ENCODE results near the gene LRRK1.

The LRRK1 gene

DNA sequence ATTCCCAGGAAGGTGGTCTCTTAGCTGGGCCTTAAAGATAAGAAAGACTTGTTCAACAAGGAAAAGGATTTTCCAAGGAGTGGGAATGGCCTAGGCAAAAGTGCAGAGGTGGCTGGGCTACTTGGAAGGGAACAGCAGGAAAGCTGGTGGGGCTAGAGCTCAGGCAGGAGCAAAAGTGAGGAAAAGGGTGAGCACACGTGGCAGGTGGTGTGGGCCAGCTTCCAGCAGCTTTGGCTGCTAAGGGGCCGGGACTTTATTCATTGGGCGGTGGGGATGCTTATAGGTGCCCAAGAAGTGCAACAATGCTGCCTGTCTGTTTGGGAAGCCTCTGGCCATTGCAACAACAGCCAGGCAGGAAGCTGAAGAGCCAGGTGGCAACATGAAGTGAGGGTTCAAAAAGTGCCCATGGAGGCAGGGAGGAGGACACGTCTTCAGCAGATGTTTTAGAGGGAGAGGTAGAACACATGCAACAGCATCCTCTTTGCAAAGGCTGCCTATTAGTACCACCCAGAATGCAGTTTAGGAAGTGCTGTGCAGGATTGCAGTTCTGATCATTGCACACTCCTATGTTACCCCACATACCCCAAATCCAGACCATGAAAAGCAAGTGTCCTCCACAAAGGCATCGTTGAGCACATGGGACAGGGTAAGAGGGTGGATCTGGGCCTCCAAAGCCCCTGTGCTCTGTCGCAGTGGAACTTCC, 25.7 kb upstream of the LRRK1 start:
- no peak for DNase-seq

DNA sequence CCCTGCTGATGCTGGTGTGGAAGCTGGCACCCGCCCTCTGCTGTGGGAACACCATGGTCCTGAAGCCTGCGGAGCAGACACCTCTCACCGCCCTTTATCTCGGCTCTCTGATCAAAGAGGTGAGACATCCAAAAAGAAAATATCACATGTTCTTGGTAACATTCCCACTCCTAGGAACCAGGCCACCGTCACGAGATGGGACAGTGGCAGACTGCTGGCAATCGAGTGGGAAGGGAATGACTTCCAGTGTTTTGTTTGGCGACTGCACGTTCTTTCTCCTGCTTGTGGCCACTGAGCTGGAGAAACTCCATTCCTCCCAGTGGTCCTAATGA, 25.2 kb upstream of the LRRK1 start:
- DNase-seq: no peak

DNA sequence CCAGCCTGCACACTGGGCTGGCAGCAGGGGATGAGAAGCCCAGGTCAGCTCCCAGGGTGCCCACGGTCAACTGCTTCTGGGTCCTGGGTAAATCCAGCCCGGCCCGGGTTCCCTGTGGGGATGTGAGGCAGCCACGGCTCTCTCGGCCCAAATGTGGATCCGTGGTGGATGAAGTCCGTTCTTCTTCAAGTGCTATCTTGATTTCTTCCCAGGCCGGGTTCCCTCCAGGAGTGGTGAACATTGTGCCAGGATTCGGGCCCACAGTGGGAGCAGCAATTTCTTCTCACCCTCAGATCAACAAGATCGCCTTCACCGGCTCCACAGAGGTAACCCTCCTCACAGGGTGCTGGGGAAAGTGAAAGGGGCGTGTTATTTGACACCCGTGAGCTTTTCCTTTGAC, 23.4 kb upstream of the LRRK1 start:
- DNase-seq: no peak

DNA sequence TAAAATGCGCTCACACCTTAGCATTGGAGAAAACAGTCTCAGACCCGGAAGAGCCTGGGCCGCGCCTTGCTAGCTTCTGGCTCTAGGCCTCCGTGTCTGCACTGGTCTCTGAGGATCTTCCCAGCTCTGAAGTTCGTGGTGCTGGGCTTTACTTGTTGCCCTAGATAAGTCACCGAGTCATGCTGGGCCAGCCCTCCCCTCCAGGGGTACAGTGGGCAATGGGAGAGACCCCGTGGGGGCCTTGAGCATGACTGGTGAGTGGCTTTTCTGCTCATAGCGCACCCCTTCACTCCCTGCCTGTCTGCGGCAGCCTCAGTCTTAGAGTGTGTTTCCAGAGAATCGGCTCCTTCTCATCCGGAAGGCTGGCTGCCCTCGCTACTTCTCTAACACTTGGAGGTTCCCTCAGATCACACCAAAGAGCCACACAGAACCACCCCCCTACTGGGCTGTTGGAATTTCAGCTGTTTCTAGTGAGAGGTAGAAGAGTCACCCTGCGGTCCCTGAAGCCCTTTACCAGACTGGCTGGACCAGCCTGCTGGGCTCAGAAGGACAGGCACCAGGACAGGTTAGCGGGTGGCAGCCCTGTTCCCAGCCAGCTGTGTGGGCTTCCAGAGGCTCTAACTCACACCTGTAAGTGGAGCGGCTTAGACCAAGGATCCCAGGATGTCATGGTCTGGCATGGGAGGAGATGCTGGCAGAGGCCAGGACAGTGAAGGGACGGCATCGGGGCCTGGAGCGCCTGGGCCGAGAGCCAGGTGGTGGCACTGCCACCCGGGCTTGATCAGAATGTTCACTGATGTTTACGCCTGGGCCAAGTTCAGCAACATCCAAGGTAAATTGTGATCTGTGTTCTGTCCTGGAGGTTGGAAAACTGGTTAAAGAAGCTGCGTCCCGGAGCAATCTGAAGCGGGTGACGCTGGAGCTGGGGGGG, 21.7 kb upstream of the LRRK1 start:
- DNase-seq: no peak

DNA sequence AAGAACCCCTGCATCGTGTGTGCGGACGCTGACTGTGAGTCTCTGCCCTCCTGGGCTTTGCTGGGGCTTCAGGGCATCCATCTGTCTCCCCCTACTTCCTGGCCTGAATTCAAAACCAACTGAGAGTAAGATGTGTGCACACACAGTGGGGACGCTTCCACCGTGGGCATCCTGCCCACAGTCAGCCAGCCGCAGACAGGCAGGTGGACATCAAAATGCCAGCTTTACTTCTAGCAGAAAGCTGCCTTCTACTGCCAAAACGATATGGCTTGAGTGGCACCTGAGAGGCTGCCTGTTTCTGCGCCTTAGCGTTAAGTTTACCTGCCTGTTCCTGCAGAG, 21.0 kb upstream of the LRRK1 start:
- no peak for DNase-seq

DNA sequence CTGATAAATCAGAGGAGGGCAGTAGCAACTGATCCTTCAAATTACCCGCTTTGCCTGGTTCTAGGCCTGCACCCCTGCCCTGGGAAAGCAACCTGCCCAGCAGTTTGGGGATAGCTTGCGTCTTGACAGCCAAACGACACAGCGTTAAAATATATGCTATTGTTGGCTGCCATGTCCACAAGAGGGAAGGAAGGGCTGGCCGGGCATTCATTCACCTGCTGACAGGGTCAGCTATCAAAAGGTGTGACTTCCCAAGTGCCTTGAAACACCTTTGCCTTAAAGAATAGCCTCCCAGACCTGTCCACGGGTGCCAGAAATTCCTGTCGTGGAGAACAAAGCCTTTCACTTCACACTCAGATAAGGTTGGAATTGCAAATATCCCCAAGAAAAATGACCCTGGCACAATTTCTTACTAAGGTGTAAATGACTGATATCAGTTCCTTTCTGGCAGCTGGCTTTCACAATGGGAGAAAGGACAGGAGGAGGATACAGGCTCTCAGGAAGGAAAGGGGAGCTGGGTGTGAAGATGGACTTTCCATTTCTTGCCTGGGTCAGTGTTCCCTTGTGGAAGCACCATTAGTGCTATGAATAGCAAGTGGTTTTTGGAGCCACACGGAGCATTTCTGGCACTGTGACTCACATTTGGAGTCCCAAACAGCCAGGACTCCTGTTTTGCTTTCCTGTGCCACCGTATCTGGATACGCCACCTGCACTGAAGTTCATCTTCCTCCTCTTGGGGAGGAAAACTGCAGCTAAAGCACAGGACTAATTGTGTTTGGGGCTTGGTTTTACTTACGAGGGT, 20.3 kb upstream of the LRRK1 start:
- no peak for DNase-seq

DNA sequence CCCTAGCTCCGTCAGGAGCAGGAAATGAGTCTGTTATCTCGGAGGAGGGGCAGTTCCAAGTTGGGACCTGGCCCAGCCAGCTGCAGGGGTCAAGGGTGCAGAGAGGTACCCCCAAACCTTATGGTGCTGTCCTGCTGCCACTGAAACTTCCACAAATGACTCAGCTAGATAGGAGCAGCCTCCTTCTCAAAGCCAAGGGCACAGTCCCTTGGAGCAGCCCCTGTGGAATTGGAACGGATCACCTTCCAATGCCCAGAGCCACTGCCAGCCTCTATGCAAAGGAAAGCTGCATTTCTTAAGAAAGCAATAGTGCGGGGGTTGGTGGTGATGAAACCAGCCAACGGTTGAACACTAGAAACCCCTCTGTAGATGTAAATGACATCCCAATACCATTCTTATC, 19.6 kb upstream of the LRRK1 start:
- no peak for DNase-seq

DNA sequence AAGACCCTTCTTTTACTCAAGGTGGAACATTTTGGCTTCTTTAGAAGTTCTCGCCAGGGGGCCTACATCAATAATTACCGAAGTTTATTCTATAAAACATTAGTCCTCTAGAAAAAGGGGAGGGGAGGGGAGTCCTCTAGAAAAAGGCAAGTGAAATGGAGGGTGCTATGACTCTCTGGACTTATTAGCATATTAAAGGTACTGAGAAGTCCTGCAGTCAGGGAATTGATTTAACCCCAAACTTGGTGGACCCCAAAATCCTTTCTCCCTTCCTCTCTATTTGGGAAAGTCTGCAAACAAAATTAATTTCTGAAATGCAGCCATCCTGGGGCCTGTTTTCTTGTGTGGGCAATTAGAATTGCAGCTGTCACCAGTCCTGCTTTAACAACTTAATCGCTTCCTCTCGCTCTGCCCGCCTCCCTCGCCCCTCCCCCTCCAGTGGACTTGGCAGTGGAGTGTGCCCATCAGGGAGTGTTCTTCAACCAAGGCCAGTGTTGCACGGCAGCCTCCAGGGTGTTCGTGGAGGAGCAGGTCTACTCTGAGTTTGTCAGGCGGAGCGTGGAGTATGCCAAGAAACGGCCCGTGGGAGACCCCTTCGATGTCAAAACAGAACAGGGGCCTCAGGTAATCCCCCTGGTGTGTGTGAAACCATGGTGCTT, 18.9 kb upstream of the LRRK1 start:
- no peak for DNase-seq

DNA sequence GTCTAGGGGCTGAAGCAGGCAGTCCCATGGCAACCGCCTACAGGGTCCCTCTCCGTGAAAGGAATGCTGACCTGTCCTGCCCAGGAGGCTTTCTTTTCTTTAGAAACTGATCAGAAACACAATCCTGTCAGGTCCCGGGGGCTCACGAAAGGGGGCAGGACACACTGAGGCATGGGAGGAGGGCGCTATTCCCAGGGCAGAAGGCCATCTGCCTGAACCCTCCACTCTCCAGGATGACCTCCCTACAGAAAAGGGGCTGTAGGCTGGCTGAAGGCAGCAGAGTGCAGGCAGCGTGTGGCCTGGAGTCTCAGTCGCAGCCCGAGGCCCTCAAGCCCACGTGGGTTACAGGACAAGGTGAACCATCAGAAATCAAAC, 18.4 kb upstream of the LRRK1 start:
- no peak for DNase-seq

DNA sequence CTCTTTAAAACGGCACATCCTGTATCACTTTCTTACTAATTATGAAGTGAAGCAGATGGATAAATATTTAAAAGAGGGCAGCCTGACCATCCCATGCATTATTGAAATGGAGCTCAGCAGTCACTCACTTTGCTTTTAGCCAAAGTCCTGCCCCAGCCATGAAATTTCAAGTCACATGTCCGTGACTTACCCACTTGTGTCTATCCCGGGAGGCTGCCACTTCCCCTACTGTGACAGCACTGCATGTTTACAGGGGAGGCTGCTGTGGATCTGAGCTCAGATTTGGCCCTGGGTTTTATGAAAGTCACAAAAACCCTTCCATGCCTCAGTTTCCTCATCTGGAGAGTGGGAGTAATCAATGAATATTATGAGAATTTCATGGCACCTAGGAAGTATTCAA, 17.9 kb upstream of the LRRK1 start:
- no peak for DNase-seq

DNA sequence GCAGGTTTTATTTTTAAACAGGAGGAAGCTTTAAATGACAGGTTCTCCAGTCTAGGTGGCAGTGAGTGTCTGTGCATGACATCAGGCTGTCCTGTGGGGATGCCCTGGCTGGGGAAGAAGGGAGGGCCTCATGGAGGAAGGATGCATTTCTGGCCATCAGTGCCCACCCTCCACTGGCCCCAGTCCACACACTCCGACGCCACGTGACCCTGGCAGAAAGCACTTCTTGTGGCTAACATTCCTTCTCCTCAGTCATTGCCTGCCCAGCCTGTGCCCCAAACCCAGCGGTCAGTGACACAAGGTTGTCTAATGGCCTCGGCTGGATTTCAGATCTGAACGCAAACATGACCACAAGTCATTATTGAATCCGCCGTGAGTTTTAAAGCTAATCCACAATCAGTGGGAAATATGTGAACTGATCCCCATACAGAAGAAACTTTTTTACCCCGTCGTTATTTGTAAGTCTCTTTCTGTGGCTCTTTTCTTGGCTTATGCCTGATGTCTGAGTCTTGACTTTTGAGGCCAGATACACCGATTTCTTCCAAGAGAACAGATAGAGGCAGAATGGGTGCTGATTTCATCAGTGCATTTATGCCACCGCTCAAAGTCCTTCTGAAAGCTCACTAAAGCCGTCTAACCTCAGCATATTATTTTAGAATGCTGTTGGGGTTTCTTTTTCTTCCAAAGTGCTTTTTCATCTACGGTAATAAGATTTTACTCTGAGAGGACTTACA, 17.3 kb upstream of the LRRK1 start:
- no peak for DNase-seq

DNA sequence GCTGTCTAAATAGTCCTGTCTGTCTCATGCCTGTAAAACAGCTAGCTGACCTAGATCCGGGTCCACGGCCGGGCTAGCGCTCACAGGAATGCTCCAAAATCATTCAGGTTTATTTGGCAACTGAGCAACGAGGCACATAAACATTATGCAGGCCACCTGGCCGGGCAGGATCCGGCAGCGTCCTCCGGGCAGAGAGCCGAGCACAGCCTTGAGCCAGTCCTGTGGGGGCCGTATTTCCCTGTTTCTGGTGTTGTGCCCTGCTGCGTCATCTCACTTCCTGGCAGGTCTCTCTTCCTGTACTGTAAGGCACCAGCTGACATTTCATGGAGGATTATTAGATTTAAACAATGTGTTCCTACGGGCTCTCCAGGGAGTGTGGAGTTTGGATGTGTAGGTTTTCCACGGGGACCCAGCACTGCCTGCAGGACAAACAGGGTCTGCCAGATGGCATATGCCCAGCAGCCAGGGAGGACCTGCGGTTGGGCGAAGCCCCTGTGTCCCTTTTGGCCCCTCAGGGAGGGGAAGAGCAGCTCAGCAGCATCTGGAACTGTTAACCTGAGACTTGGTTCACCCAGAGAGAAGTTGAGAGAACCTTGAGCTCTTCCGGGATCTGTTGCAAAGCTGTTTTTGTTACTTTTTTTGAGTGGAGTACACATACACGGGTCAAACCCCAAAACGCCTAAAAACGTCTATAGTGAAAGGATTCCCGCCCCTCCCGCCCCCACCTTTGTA, 16.6 kb upstream of the LRRK1 start:
- DNase-seq: no peak

DNA sequence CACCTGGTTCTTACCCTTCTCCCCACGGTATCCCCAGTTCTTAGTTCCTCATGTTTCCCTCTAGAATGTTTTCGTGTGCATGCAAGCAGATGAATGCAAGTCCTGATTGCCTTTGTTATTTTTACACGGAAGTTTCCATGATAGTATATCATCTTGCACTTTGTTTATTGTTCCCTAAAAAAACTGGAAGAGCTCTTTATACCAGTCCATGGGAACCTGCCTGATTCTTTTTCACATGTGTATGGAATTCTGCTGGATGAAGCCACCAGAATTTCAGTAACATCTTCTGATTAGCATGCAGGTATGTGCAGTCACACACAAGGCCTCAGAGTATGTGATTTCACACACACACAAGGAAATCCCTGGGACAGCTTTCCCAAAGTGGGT, 16.0 kb upstream of the LRRK1 start:
- no peak for DNase-seq

DNA sequence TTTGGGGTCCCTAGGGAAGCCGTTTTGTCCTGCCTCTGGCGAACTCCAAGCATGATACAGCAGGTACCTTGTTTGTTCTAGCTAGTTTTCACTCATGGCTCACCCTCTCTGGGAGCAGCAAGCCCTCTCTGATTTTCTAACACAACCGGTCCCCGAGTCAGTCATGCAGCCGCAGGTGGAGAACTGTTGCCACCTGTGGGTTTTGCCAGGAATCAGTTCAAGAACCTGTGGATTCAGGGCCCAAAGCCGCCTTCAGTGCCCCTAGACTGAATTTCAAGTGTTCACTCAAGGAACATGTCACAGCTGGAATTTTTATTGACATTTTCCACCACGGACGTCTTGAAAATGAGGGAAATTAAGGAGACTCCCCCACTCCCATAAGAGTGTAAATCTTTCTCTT, 13.3 kb upstream of the LRRK1 start:
- DNase-seq: no peak

DNA sequence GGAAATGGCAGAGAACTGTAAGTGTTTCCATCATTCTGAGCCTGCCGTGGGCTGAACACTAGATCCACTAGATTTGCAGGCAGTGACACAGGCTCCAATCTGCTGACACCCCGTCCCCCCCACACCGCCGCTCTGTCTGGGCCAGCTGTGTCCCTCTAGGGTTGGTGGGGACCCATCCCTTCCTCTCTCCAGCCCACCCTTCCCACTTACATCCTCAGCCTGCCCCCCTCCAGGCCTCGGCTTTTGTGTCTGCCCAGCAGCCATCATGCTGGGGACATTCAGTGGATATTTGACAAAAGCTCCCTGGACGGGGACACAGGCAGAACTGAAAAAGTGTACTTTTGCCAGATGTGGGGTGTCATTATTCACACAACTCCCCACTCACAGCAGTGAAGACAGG, 10.7 kb upstream of the LRRK1 start:
- DNase-seq: no peak

DNA sequence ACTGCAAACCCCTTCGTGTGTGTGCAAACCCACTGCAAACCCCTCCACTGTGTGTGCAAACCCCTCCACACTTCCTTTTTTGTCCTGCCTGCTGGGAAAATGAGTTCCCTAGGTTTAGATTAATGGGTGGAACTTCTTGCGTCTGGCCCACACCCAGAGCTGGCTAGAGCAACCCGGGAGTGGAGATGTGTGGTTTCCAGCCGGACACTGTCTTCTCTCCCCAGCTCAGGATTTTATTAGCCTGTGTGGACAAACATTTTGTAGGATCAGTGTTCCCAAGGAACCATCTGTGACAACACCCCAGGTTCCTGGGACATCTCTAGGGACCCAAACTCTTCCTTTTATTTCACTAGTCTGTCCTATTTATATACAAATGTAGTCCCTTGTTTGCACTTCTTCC, 9.6 kb upstream of the LRRK1 start:
- no peak for DNase-seq

DNA sequence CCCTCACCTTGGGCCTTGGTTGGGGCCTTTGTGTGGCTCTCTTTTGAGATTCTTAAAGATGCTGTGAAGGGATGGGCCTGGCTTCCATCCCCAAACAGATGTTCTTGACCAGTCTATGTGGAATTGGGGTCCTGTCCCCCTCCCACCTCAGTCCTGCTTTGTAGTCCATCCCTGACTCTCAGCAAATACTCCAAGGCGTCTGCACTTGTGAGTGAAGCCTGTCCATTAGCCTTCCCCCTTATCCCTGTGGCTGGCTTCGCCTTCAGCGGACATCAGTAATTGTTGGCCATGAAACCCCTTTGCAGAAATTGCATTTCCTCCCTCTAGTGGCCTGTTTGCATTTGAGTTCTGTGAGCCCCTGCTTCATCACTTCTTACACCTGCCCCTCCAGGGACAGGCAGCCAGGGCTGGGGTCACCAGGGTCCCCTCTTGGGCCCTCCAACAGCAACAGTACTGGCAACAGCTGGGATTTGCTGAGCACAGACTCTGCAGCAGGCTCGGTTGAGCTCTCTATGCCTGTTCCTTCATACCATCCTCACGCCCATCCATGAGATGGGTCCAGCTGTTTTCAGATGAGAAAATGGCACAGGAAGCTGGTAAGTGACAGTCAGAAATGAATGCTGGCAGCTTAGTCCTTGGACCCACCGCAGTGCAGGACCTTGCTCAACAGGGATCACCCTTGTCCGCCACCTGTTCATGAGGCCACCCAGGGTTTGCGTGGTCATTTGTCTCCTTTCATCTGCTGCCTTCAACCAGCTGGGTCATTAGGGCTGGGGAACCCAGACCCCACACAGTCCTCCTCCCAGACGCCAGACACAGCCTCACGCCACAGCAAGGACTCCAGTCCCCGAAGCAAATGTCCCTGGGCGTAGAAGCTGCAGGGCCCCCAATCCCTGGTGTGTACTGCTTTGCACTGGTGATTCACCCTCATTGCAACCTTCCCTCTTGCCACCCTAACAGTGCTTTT, 8.9 kb upstream of the LRRK1 start:
- no peak for DNase-seq

DNA sequence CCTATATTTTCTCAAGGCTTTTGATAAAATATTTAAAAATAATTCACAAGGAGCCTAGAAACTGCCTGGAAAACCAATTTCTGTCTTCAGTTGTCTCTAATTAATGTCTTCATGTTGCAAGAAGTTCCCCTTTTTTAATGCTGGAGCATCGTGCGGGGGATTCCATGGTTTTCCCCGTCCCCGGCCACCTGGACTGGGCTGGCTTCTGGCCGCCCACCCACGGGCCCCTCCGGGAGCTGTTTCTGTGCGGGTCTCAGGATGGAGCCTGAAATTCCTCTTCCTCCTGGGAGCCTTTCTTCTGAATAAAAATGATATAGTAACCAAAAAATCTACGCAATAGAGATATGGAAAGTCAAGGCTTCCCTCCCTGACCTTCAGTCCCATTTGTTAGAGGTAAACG, 8.1 kb upstream of the LRRK1 start:
- no peak for DNase-seq

DNA sequence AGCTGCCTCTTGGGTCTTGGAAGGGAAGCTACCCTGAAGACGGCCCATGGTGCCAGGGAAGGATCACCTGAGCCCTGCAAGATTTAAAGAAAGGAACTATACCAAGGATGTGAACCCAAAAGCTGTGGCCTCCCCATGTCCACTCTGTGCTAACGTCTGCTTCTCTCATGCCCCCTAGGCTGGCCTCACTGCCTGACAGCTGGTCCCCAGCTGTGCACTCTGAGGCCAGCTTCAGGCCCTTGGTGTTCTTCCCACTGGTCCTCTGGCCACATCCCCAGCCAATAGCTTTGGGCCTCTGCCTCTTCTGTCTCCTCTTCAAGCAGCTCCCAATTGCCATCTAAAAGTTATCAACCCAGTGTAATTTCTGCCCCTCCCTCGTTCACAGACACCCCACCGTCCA, 5.2 kb upstream of the LRRK1 start:
- DNase-seq: no peak

DNA sequence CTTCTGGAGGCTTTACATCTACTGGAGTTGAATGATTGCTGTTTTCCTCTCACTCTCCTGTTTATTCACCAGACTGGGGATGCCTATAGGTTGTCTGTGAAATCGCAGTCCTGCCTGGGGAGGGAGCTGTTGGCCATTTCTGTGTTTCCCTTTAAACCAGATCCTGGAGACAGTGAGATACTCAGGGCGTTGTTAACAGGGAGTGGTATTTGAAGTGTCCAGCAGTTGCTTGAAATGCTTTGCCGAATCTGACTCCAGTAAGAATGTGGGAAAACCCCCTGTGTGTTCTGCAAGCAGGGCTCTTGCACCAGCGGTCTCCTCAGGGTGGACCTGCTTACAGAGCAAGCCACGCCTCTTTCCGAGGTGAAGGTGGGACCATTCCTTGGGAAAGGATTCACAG, 4.3 kb upstream of the LRRK1 start:
- no peak for DNase-seq
